GM19239 (cell line): ENCODE results near the gene TMEM271.

Source experiments
- DNase-seq: peaks from one replicate; pipeline ENCODE4 v3.0.0; 2011; ENCODE audit warnings: low spot score; ENCODE audit not compliant: insufficient read length
- FAIRE-seq: peaks from 2 replicates; lab custom pipeline; 2011; peaks lifted over from hg19 to GRCh38; lab: Jason Lieb, UNC

Gene TMEM271

GRCh38 chr4:536351-536972 is 39.6 kb downstream of the TMEM271 start:
- DNase-seq (no peak), FAIRE-seq (no peak)

GRCh38 chr4:535924-536281 is 40.2 kb downstream of the TMEM271 start:
- DNase-seq (no peak), FAIRE-seq (no peak)

GRCh38 chr4:535181-535923 is 40.7 kb downstream of the TMEM271 start:
- FAIRE-seq (no peak), DNase-seq (no peak)

GRCh38 chr4:534576-535151 is 41.4 kb downstream of the TMEM271 start:
- no peak for DNase-seq
- no peak for FAIRE-seq

DNA sequence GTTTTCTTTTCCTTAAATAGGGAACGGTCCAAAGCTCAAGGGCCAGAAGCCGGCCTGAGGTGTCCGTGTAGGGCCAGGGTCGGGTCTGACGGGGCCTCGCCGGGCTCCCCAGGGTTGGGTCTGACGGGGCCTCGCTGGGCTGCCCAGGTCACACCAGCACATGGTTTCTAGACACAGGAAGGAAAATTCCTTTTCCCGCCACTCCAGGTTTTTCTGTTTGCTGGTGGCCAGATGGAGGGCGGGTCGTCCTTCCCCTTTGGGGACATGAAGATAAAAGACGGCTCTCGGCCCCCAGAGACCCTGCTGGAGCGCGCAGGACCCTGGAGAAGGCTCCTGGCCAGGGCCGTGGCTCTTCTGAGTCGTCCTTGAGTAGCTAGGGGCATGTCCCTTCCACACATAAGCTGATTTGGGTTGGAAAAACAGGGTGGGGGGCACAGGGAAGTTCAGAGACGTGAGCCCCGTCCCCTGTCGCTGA is 42.0 kb downstream of the TMEM271 start:
- no peak for FAIRE-seq
- no peak for DNase-seq

- DNase-seq, result no peak
- FAIRE-seq, result no peak
These were observed 42.6 kb downstream of the TMEM271 start for GRCh38 chr4:533318-534100.

DNA sequence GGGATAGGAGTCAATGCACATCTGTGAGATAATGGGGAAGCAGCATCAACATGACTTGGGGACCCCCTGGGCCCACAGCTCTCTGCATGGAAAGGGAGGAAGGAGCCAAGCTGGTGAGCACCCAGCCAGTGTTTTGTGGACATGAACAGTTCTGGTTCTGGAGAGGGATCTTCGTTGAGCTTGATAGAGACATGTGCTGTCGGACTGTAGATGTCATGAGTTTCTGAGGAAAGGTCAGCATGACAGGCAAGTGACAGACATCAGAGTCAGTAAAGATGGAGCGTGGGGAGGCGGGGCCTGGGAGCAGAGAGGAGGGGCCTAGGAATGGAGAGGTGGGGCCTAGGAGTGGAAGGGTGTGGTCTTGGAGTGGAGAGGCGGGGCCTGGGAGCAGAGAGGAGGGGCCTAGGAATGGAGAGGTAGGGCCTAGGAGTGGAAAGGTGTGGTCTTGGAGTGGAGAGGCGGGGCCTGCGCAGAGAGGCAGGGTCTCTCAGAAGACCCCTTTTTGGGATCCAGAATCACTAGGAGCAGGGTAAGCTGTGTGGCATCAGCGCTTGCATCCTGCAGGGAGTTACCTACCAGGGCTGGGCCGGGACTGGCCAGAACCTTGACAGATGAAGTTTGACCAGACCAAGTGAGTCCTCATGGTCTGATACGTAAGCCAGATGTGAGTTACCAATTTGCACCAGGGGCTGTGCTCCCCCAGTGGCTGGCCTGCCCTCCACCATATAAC is 43.3 kb downstream of the TMEM271 start:
- DNase-seq, result no peak
- no peak for FAIRE-seq

- FAIRE-seq, result no peak
These were observed 44.2 kb downstream of the TMEM271 start for GRCh38 chr4:531721-532565.

DNA sequence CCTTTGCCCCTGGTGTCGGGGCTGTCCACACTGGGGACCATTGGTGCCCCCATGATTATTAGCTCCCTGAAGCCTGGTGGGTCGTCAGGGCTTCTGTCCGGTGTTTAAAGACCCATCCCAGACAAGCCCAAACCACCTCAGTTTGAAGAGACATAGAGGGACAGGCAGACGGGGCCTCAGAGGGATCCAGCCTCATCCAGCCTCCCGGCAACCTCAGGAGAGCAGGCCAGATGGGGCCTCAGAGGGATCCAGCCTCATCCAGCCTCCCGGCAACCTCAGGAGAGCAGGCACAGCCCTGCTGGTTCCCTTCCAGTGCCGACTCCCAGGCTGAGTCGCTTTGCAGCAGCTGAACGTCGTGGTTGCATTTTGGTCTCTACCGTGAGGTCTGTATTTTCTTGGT is 45.0 kb downstream of the TMEM271 start:
- no peak for FAIRE-seq
- no peak for DNase-seq

More at GRCh38 chr4:531721-532565, 44.2 kb downstream of the TMEM271 start:
- no peak for DNase-seq

GRCh38 chr4:530017-530781 is 45.9 kb downstream of the TMEM271 start:
- no peak for FAIRE-seq

DNA sequence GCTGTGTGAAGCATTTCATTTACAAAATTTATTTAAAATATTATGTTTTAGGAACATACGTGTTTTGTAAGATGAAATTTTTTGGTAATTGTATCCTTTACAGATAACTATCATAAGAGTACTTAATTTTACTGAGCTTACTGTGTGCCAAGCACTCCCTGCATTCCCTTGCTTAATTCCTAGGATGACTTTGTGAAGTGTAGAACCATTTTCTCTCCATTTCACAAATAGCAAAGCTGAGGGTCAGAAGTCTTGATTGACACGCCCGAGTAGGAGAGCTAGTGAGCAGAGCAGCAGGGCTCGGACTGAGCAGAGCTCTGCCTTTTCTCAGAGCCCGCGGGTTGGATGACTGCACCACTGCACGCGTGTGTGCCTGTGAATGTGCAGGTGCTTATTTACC is 46.5 kb downstream of the TMEM271 start:
- FAIRE-seq, result no peak

More at GRCh38 chr4:530017-530781, 45.9 kb downstream of the TMEM271 start:
- no peak for DNase-seq

GRCh38 chr4:528835-529234 is 47.3 kb downstream of the TMEM271 start:
- FAIRE-seq (no peak), DNase-seq (no peak)

More for the DNA sequence above, 46.5 kb downstream of the TMEM271 start:
- no peak for DNase-seq

GRCh38 chr4:528296-528695 is 47.8 kb downstream of the TMEM271 start:
- no peak for DNase-seq
- FAIRE-seq, result no peak

GRCh38 chr4:526971-527460 is 49.1 kb downstream of the TMEM271 start:
- DNase-seq, result no peak
- FAIRE-seq, result no peak

- DNase-seq (no peak), FAIRE-seq (no peak)
These were observed 49.7 kb downstream of the TMEM271 start for GRCh38 chr4:526189-526909.

- FAIRE-seq, result no peak
- DNase-seq, result no peak
These were observed 50.4 kb downstream of the TMEM271 start for GRCh38 chr4:525660-526059.

DNA sequence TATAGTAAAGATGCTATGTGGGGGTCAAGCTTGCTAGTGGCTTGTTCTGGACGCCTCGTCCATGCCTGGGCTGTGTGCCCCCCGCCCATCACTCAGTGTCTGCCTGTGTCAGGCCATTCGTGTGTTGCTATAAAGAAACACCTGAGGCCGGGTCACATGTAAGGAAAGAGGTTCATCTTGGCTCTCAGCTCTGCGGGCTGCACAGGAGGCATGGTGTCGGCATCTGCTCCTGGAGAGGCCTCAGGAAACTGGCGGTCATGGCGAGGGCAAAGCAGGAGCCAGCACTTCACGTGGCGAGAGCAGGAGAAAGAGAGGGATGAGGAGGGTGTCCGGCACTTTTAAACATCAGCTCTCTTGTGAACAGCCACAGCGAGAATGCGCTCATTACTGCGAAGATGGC is 51.9 kb downstream of the TMEM271 start:
- DNase-seq (no peak), FAIRE-seq (no peak)
